Colon (tissue), 2 donors: ENCODE results near the gene ANK2.

Experiments
- FAIRE-seq: peaks from 2 replicates; lab custom pipeline; 2012; peaks lifted over from hg19 to GRCh38; lab: Jason Lieb, UNC
- donor health status: control.
- donor health status: control.

Gene ANK2

GRCh38 chr4:113398441-113399143 is 349.1 kb downstream of the ANK2 start:
- no peak for FAIRE-seq

- no peak for FAIRE-seq
These were observed 354.7 kb downstream of the ANK2 start for GRCh38 chr4:113404167-113404571.

- no peak for FAIRE-seq
These were observed 355.4 kb downstream of the ANK2 start for GRCh38 chr4:113404841-113405240.

- FAIRE-seq, result no peak
These were observed 356.6 kb downstream of the ANK2 start for GRCh38 chr4:113405874-113406722.

- FAIRE-seq, result no peak
These were observed 357.2 kb downstream of the ANK2 start for GRCh38 chr4:113406723-113407016.

GRCh38 chr4:113407409-113407808 is 358.0 kb downstream of the ANK2 start:
- FAIRE-seq, result no peak

GRCh38 chr4:113409181-113409580 is 359.7 kb downstream of the ANK2 start:
- FAIRE-seq, result no peak

GRCh38 chr4:113410686-113411085 is 361.2 kb downstream of the ANK2 start:
- no peak for FAIRE-seq

GRCh38 chr4:113411496-113411938 is 362.1 kb downstream of the ANK2 start:
- no peak for FAIRE-seq

GRCh38 chr4:113419631-113420030 is 370.2 kb downstream of the ANK2 start:
- no peak for FAIRE-seq

GRCh38 chr4:113420938-113421337 is 371.5 kb downstream of the ANK2 start:
- peak; percentile 69 for FAIRE-seq

GRCh38 chr4:113423631-113424030 is 374.2 kb downstream of the ANK2 start:
- FAIRE-seq, result peak; percentile 69

- no peak for FAIRE-seq
These were observed 383.7 kb downstream of the ANK2 start for GRCh38 chr4:113433116-113433515.
